HepG2 (cell line): Measurements from ENCODE around the gene SPRYD3. TPM values are rescaled to one million over a fixed set of nuclear protein-coding genes. Genes with fewer than 3 reads are reported as not detected.
A peak's percentile ranks its signal among the peaks of the same experiment; 100 is the strongest.

ENCODE experiments used
- CREB1 ChIP-seq, 2 experiments: fragments of 450-650 bp in 1 of 2; IDR thresholded peaks; 2 replicates each; pipeline ENCODE4 v1.6.1; 2016 to 2017; ENCODE audit warnings: control low read depth in 1 of 2, mild to moderate bottlenecking in 1 of 2, missing compliant biosample characterization in 1 of 2, missing genetic modification characterization in 1 of 2
- EHMT2 ChIP-seq: fragments of 200-600 bp; sonication (generic); IDR thresholded peaks from 2 replicates; pipeline ENCODE4 v1.7.0; 2017; ENCODE audit warnings: antibody characterized with exemption, low read depth, low read length, borderline replicate concordance
- ESRRA ChIP-seq: sonication (generic); formaldehyde crosslinking; IDR thresholded peaks from 2 replicates; pipeline ENCODE4 v1.5.1; 2020; ENCODE audit warnings: mild to moderate bottlenecking, low read depth, missing genetic modification reagents
- ETV5 ChIP-seq: IDR thresholded peaks from 2 replicates; pipeline ENCODE4 v1.6.1; 2018; ENCODE audit warnings: missing biosample characterization, missing genetic modification reagents, inconsistent platforms, borderline replicate concordance
- KAT7 ChIP-seq: IDR thresholded peaks from 2 replicates; pipeline ENCODE4 v1.6.1; 2018; ENCODE audit warnings: borderline replicate concordance, missing compliant biosample characterization
- NBN ChIP-seq: fragments of 450-650 bp; conservative IDR thresholded peaks from 2 replicates; pipeline ENCODE4 v1.6.1; 2017
- ZNF143 ChIP-seq: sonication (generic); formaldehyde crosslinking; IDR thresholded peaks from 2 replicates; pipeline ENCODE4 v1.4.0; 2020; ENCODE audit warnings: missing genetic modification reagents
- ZNF724P ChIP-seq: sonication (generic); formaldehyde crosslinking; IDR thresholded peaks from 2 replicates; pipeline ENCODE4 v1.8.0; 2022; ENCODE audit warnings: missing genetic modification reagents, borderline replicate concordance
- ZNF878 ChIP-seq: sonication (generic); formaldehyde crosslinking; IDR thresholded peaks from 2 replicates; pipeline ENCODE4 v1.8.1; 2023; ENCODE audit warnings: mild to moderate bottlenecking, missing genetic modification reagents, moderate library complexity
- polyA plus RNA-seq, 8 experiments: library from polyadenylated mRNA; depleted of rRNA in 3 of 8; stranded (reverse) in 7 of 8; unstranded in 1 of 8; fragments of >200 nt; fragmentation: Illumina TruSeq in 4 of 8; extraction: Trizol in 4 of 8; gene quantifications; 2 replicates each; pipeline versions ENCODE4 v1.2.1 to v1.2.3, GENCODE V29; 2011 to 2016; ENCODE audit warnings: low read depth in 4 of 8, missing spikeins in 1 of 8, mixed read lengths in 1 of 8; ENCODE audit not compliant: insufficient read depth in 1 of 8
- total RNA-seq, 5 experiments: library from RNA; depleted of rRNA; stranded (reverse); fragments of >200 nt; fragmentation: Illumina TruSeq; extraction: Trizol; gene quantifications; 2 replicates each; pipeline ENCODE4 v1.2.3, GENCODE V29; 2016; ENCODE audit warnings: low read depth in 1 of 5
- TF ChIP-seq, protein P1 (sequence below): sonication (generic); formaldehyde crosslinking; IDR thresholded peaks from 2 replicates; pipeline ENCODE4 v1.5.0; 2020; ENCODE audit warnings: mild to moderate bottlenecking, missing genetic modification reagents, borderline replicate concordance
- TF ChIP-seq, protein P2 (sequence below): sonication (generic); formaldehyde crosslinking; IDR thresholded peaks from 2 replicates; pipeline ENCODE4 v1.5.0; 2020; ENCODE audit warnings: missing genetic modification reagents
- TF ChIP-seq, protein P3 (sequence below): sonication (generic); formaldehyde crosslinking; IDR thresholded peaks from 2 replicates; pipeline ENCODE4 v1.4.0; 2020; ENCODE audit warnings: missing genetic modification reagents, mild to moderate bottlenecking, borderline replicate concordance
- TF ChIP-seq, protein P4 (sequence below): sonication (generic); formaldehyde crosslinking; conservative IDR thresholded peaks from 2 replicates; pipeline ENCODE4 v1.4.0; 2020; ENCODE audit warnings: mild to moderate bottlenecking, missing genetic modification reagents, moderate library complexity
- TF ChIP-seq, protein P5 (sequence below): sonication (generic); formaldehyde crosslinking; IDR thresholded peaks from 2 replicates; pipeline ENCODE4 v1.5.1; 2020; ENCODE audit warnings: mild to moderate bottlenecking, moderate library complexity, missing genetic modification reagents
- TF ChIP-seq, protein P6 (sequence below): sonication (generic); formaldehyde crosslinking; IDR thresholded peaks from 2 replicates; pipeline ENCODE4 v1.8.0; 2022; ENCODE audit warnings: mild to moderate bottlenecking, missing genetic modification reagents, moderate library complexity

SPRYD3 gene
- total and polyA plus RNA-seq, 2 of the 13 experiments (the other 11 are each of a cell fraction or from before 2014, with no cell fraction given): 9.0 to 9.2 TPM

DNA sequence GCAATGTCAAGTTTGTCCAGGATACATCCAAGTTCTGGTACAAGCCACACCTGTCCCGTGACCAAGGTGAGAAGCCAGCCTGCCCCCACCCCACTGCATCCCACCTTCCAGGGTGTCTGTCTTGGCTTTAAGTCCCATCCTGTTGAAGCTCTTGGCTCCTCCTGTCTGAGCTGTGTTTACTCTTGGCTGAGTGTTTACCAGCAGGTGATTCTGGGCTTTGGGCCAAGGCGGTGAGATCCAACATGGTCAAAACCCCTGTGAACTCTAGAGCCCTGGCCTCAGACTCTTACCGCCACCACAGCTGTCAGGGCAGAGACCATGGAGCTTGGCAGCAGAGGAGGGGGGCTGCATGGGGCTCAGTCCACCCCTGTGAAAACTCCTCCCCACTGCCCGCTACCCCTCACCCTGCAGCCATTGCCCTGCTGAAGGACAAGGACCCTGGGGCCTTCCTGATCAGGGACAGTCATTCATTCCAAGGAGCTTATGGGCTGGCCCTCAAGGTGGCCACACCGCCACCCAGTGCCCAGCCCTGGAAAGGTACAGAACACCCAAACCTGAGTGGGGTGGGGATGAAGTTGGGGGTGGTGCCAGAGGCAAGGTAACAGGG, 17.7 kb downstream of the SPRYD3 start (continued):
- TF ChIP-seq, protein P1, sequence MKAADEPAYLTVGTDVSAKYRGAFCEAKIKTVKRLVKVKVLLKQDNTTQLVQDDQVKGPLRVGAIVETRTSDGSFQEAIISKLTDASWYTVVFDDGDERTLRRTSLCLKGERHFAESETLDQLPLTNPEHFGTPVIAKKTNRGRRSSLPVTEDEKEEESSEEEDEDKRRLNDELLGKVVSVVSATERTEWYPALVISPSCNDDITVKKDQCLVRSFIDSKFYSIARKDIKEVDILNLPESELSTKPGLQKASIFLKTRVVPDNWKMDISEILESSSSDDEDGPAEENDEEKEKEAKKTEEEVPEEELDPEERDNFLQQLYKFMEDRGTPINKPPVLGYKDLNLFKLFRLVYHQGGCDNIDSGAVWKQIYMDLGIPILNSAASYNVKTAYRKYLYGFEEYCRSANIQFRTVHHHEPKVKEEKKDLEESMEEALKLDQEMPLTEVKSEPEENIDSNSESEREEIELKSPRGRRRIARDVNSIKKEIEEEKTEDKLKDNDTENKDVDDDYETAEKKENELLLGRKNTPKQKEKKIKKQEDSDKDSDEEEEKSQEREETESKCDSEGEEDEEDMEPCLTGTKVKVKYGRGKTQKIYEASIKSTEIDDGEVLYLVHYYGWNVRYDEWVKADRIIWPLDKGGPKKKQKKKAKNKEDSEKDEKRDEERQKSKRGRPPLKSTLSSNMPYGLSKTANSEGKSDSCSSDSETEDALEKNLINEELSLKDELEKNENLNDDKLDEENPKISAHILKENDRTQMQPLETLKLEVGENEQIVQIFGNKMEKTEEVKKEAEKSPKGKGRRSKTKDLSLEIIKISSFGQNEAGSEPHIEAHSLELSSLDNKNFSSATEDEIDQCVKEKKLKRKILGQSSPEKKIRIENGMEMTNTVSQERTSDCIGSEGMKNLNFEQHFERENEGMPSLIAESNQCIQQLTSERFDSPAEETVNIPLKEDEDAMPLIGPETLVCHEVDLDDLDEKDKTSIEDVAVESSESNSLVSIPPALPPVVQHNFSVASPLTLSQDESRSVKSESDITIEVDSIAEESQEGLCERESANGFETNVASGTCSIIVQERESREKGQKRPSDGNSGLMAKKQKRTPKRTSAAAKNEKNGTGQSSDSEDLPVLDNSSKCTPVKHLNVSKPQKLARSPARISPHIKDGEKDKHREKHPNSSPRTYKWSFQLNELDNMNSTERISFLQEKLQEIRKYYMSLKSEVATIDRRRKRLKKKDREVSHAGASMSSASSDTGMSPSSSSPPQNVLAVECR (CRISPR knock-in tag): peak; percentile 75; the same call in 1 of the 2 replicates
- TF ChIP-seq CREB1 (IDR thresholded peaks at IDR 0.05) (no peak), CREB1 (CRISPR knock-in tag; IDR thresholded peaks at IDR 0.05) (no peak), ZNF143 (CRISPR knock-in tag) (no peak), KAT7 (CRISPR knock-in tag) (no peak), NBN (no peak), ESRRA (peak; percentile 54; the same call in 1 of the 2 replicates), ETV5 (peak; percentile 43; the same call in 1 of the 2 replicates), ZNF878 (CRISPR knock-in tag) (no peak), EHMT2 (no peak), ZNF724P (CRISPR knock-in tag) (0 out of 2 replicates have a peak, but pooled peaks have one; percentile 48)
- TF ChIP-seq, protein P2, sequence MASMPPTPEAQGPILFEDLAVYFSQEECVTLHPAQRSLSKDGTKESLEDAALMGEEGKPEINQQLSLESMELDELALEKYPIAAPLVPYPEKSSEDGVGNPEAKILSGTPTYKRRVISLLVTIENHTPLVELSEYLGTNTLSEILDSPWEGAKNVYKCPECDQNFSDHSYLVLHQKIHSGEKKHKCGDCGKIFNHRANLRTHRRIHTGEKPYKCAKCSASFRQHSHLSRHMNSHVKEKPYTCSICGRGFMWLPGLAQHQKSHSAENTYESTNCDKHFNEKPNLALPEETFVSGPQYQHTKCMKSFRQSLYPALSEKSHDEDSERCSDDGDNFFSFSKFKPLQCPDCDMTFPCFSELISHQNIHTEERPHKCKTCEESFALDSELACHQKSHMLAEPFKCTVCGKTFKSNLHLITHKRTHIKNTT: no peak
- TF ChIP-seq, protein P3, sequence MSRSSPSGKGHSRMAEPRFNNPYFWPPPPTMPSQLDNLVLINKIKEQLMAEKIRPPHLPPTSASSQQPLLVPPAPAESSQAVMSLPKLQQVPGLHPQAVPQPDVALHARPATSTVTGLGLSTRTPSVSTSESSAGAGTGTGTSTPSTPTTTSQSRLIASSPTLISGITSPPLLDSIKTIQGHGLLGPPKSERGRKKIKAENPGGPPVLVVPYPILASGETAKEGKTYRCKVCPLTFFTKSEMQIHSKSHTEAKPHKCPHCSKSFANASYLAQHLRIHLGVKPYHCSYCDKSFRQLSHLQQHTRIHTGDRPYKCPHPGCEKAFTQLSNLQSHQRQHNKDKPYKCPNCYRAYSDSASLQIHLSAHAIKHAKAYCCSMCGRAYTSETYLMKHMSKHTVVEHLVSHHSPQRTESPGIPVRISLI (CRISPR knock-in tag): 0 out of 2 replicates have a peak, but pooled peaks have one; percentile 19
- TF ChIP-seq, protein P4, sequence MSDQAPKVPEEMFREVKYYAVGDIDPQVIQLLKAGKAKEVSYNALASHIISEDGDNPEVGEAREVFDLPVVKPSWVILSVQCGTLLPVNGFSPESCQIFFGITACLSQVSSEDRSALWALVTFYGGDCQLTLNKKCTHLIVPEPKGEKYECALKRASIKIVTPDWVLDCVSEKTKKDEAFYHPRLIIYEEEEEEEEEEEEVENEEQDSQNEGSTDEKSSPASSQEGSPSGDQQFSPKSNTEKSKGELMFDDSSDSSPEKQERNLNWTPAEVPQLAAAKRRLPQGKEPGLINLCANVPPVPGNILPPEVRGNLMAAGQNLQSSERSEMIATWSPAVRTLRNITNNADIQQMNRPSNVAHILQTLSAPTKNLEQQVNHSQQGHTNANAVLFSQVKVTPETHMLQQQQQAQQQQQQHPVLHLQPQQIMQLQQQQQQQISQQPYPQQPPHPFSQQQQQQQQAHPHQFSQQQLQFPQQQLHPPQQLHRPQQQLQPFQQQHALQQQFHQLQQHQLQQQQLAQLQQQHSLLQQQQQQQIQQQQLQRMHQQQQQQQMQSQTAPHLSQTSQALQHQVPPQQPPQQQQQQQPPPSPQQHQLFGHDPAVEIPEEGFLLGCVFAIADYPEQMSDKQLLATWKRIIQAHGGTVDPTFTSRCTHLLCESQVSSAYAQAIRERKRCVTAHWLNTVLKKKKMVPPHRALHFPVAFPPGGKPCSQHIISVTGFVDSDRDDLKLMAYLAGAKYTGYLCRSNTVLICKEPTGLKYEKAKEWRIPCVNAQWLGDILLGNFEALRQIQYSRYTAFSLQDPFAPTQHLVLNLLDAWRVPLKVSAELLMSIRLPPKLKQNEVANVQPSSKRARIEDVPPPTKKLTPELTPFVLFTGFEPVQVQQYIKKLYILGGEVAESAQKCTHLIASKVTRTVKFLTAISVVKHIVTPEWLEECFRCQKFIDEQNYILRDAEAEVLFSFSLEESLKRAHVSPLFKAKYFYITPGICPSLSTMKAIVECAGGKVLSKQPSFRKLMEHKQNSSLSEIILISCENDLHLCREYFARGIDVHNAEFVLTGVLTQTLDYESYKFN (CRISPR knock-in tag): peak; percentile 87
- TF ChIP-seq, protein P5, sequence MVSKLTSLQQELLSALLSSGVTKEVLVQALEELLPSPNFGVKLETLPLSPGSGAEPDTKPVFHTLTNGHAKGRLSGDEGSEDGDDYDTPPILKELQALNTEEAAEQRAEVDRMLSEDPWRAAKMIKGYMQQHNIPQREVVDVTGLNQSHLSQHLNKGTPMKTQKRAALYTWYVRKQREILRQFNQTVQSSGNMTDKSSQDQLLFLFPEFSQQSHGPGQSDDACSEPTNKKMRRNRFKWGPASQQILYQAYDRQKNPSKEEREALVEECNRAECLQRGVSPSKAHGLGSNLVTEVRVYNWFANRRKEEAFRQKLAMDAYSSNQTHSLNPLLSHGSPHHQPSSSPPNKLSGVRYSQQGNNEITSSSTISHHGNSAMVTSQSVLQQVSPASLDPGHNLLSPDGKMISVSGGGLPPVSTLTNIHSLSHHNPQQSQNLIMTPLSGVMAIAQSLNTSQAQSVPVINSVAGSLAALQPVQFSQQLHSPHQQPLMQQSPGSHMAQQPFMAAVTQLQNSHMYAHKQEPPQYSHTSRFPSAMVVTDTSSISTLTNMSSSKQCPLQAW (CRISPR knock-in tag): peak; percentile 86
- TF ChIP-seq, protein P6, sequence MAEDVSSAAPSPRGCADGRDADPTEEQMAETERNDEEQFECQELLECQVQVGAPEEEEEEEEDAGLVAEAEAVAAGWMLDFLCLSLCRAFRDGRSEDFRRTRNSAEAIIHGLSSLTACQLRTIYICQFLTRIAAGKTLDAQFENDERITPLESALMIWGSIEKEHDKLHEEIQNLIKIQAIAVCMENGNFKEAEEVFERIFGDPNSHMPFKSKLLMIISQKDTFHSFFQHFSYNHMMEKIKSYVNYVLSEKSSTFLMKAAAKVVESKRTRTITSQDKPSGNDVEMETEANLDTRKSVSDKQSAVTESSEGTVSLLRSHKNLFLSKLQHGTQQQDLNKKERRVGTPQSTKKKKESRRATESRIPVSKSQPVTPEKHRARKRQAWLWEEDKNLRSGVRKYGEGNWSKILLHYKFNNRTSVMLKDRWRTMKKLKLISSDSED (CRISPR knock-in tag): no peak
